Neuron (in vitro differentiated cells): Measurements from ENCODE around the gene PRKAA1.

Source experiments
- H2AFZ ChIP-seq: one replicate; pipeline ENCODE4 v1.6.1; 2013; ENCODE audit warnings: low read depth, mild to moderate bottlenecking, inconsistent platforms, low read length, moderate library complexity
- H3K27me3 ChIP-seq: one replicate; pipeline ENCODE4 v1.6.1; 2013; ENCODE audit warnings: low read length; ENCODE audit not compliant: insufficient read depth
- H3K36me3 ChIP-seq: one replicate; pipeline ENCODE4 v1.6.1; 2013; ENCODE audit warnings: low read length; ENCODE audit not compliant: insufficient read depth
- H3K4me1 ChIP-seq: one replicate; pipeline ENCODE4 v1.6.1; 2013; ENCODE audit warnings: low read length; ENCODE audit not compliant: insufficient read depth
- H3K4me3 ChIP-seq: 2 replicates; pipeline ENCODE4 v1.5.1; 2013; ENCODE audit warnings: mild to moderate bottlenecking, low read length, moderate library complexity
- H3K9me3 ChIP-seq: one replicate; pipeline ENCODE4 v1.6.1; 2013; ENCODE audit warnings: low read length

PRKAA1 gene

GRCh38 chr5:40784916-40785315 lies 13.3 kb downstream of the PRKAA1 start:
- H3K4me1 ChIP-seq, result no peaks in the 10 kb centered on the region
- H3K9me3 ChIP-seq, result peaks cover 8% of the 10 kb centered on the region
- H2AFZ ChIP-seq, result no peak overlapping the region
- H3K27me3 ChIP-seq, result no peaks in the 10 kb centered on the region
- no peak overlapping the region for H3K4me3 ChIP-seq
- H3K36me3 ChIP-seq, result no peaks in the 10 kb centered on the region

GRCh38 chr5:40784027-40784653 lies 14.0 kb downstream of the PRKAA1 start:
- H3K27me3 ChIP-seq, result no peaks in the 10 kb centered on the region
- H3K4me3 ChIP-seq, result no peak overlapping the region
- no peaks in the 10 kb centered on the region for H3K4me1 ChIP-seq
- H3K36me3 ChIP-seq, result no peaks in the 10 kb centered on the region
- no peak overlapping the region for H2AFZ ChIP-seq
- peaks cover 8% of the 10 kb centered on the region for H3K9me3 ChIP-seq

- no peaks in the 10 kb centered on the region for H3K4me1 ChIP-seq
- H3K36me3 ChIP-seq, result no peaks in the 10 kb centered on the region
- H3K27me3 ChIP-seq, result no peaks in the 10 kb centered on the region
- no peak overlapping the region for H2AFZ ChIP-seq
- peaks cover 1% of the 10 kb centered on the region for H3K9me3 ChIP-seq
- H3K4me3 ChIP-seq, result no peak overlapping the region
Measured at GRCh38 chr5:40781843-40782409, 16.2 kb downstream of the PRKAA1 start.

GRCh38 chr5:40780858-40781257 lies 17.3 kb downstream of the PRKAA1 start:
- peaks cover 9% of the 10 kb centered on the region for H3K36me3 ChIP-seq
- no peak overlapping the region for H3K4me3 ChIP-seq
- no peaks in the 10 kb centered on the region for H3K4me1 ChIP-seq
- H3K9me3 ChIP-seq, result no peaks in the 10 kb centered on the region
- no peaks in the 10 kb centered on the region for H3K27me3 ChIP-seq
- H2AFZ ChIP-seq, result no peak overlapping the region

GRCh38 chr5:40780199-40780598 lies 18.0 kb downstream of the PRKAA1 start:
- Histone ChIP-seq H3K4me1 (no peaks in the 10 kb centered on the region), H2AFZ (no peak overlapping the region), H3K36me3 (peaks cover 15% of the 10 kb centered on the region), H3K9me3 (no peaks in the 10 kb centered on the region), H3K27me3 (no peaks in the 10 kb centered on the region), H3K4me3 (no peak overlapping the region)

GRCh38 chr5:40779561-40779960 lies 18.6 kb downstream of the PRKAA1 start:
- no peak overlapping the region for H3K4me3 ChIP-seq
- no peaks in the 10 kb centered on the region for H3K4me1 ChIP-seq
- H2AFZ ChIP-seq, result no peak overlapping the region
- H3K9me3 ChIP-seq, result no peaks in the 10 kb centered on the region
- H3K36me3 ChIP-seq, result peaks cover 21% of the 10 kb centered on the region
- no peaks in the 10 kb centered on the region for H3K27me3 ChIP-seq

GRCh38 chr5:40778133-40778532 lies 20.0 kb downstream of the PRKAA1 start:
- no peaks in the 10 kb centered on the region for H3K27me3 ChIP-seq
- H2AFZ ChIP-seq, result no peak overlapping the region
- H3K9me3 ChIP-seq, result no peaks in the 10 kb centered on the region
- H3K4me3 ChIP-seq, result no peak overlapping the region
- H3K36me3 ChIP-seq, result peaks cover 27% of the 10 kb centered on the region
- no peaks in the 10 kb centered on the region for H3K4me1 ChIP-seq

- H3K4me3 ChIP-seq, result no peak overlapping the region
- no peak overlapping the region for H2AFZ ChIP-seq
- no peaks in the 10 kb centered on the region for H3K9me3 ChIP-seq
- no peaks in the 10 kb centered on the region for H3K4me1 ChIP-seq
- no peaks in the 10 kb centered on the region for H3K27me3 ChIP-seq
- H3K36me3 ChIP-seq, result peaks cover 38% of the 10 kb centered on the region
Measured at GRCh38 chr5:40776658-40776977, 21.6 kb downstream of the PRKAA1 start.

GRCh38 chr5:40775846-40776657 lies 22.1 kb downstream of the PRKAA1 start:
- H3K27me3 ChIP-seq, result no peaks in the 10 kb centered on the region
- H3K4me1 ChIP-seq, result no peaks in the 10 kb centered on the region
- no peak overlapping the region for H2AFZ ChIP-seq
- no peak overlapping the region for H3K4me3 ChIP-seq
- H3K9me3 ChIP-seq, result no peaks in the 10 kb centered on the region
- H3K36me3 ChIP-seq, result peaks cover 44% of the 10 kb centered on the region

GRCh38 chr5:40775085-40775845 lies 22.9 kb downstream of the PRKAA1 start:
- no peak overlapping the region for H3K4me3 ChIP-seq
- no peaks in the 10 kb centered on the region for H3K4me1 ChIP-seq
- no peak overlapping the region for H2AFZ ChIP-seq
- no peaks in the 10 kb centered on the region for H3K27me3 ChIP-seq
- no peaks in the 10 kb centered on the region for H3K9me3 ChIP-seq
- H3K36me3 ChIP-seq, result peaks cover 45% of the 10 kb centered on the region

GRCh38 chr5:40774623-40775022 lies 23.6 kb downstream of the PRKAA1 start:
- Histone ChIP-seq H3K9me3 (no peaks in the 10 kb centered on the region), H2AFZ (no peak overlapping the region), H3K4me3 (no peak overlapping the region), H3K36me3 (peaks cover 47% of the 10 kb centered on the region), H3K27me3 (no peaks in the 10 kb centered on the region), H3K4me1 (no peaks in the 10 kb centered on the region)

GRCh38 chr5:40770764-40771163 lies 27.4 kb downstream of the PRKAA1 start:
- Histone ChIP-seq H2AFZ (no peak overlapping the region), H3K9me3 (no peaks in the 10 kb centered on the region), H3K4me1 (no peaks in the 10 kb centered on the region), H3K36me3 (peaks cover 57% of the 10 kb centered on the region), H3K4me3 (no peak overlapping the region), H3K27me3 (no peaks in the 10 kb centered on the region)

- Histone ChIP-seq H3K9me3 (no peaks in the 10 kb centered on the region), H2AFZ (no peak overlapping the region), H3K36me3 (peaks cover 68% of the 10 kb centered on the region), H3K4me1 (no peaks in the 10 kb centered on the region), H3K27me3 (no peaks in the 10 kb centered on the region), H3K4me3 (no peak overlapping the region)
Measured at GRCh38 chr5:40762705-40763104, 35.5 kb downstream of the PRKAA1 start.
